NCI-H2107 treated with DMSO at 0.1 percent for 48 hours (cell line): ENCODE results near the gene HOXA11.

ENCODE experiments used
- DNase-seq: peaks from one replicate; lab custom pipeline; 2025; ENCODE audit not compliant: unreplicated experiment; lab: John Stamatoyannopoulos, UW

The HOXA11 gene

DNA sequence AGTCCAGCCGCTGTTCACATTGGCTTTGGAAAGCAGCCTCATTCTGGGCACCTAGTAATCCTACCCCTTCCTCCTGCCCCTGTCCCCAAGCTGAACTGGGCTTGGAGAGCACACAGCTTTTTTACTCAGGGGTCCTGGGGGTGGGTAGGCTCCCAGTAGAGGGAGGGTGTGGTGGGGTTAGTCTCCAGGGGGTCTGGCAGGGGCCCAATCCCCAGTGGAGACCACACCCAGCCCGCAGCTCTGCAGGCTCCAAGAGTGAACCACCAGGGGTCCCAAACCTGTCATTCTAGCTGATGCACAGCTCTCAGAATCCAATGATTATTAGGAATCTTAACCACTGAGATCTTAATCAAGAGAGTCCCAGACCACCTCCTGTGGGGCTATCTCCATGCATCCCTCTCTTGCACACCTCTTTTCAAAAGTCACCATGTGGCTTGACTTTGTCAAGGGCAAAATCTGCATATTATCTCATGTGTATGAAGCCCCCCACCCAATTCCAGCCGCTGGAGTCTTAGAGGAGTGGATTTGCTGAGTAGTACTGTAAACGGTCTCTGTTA lies 2.7 kb downstream of the HOXA11 start:
- no peak for DNase-seq

DNA sequence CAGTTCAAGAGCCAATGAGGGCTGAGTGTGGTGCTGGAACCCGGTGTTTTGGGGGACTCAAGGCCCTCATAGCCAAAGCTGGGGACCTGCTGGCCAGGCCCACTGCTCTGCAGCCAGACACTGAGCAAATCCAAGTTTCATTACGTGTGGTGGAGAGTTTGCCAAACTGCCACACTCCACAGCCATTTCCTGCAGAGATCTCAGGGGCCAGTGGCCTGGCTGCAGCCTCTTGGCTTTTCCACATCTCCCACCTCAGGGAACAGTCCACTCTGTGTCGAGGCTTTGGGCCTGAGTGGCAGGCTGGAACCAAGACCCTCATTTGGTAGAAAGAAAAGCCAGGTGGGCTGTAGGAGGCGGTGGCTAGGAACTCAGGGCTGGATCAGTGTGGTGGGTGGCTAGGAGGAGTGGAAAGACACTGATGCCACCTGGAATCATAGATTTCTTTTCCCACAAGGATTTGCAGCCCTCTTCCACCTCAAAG lies 3.2 kb downstream of the HOXA11 start:
- no peak for DNase-seq

DNA sequence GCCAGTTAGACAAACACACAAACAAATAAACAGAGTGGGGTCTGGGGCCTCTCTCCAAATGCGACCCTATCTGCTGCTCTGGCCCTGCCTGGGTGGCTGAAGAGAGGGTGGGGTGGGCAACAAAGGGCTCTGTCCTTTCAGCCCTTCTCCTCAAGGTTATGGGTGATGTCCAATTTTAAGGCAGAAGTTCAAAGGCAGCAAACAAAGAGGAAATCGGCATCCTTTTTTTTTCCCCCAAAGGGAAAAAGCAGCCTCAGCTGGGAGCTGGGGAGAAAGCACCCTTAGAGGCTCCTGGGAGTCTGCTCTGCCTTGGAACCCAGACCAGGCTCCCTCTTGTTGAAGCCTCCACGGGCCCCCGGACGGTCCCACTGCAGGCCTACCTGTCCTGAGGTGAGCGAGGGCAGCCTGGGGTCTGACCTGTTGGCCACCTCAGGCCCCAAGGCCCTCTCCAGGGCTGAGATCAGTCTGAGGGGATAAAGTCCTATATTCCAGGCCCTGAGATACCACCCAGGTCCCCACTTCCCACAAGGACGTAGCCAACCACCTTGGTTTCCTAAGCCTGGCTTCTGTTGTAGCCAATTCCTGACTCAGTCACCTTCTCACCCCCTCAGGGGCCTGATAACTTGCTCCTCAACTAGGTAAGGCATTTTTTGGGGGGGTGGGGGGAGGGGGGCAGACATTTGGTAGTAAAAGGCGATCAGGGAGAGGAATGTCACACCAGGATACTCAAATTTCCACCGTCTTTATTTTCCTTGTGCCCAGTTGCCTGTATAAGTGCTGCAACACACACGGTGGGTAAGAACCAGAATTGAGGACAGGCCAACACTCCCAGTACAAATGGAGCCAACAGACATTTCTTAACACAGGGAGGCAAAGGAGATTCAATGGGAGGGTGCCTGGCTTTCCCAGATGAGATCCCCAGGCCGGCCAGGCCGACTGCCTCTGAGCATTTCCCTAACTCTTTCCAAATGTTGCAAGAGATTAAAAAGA lies 4.3 kb downstream of the HOXA11 start:
- DNase-seq: no peak

DNA sequence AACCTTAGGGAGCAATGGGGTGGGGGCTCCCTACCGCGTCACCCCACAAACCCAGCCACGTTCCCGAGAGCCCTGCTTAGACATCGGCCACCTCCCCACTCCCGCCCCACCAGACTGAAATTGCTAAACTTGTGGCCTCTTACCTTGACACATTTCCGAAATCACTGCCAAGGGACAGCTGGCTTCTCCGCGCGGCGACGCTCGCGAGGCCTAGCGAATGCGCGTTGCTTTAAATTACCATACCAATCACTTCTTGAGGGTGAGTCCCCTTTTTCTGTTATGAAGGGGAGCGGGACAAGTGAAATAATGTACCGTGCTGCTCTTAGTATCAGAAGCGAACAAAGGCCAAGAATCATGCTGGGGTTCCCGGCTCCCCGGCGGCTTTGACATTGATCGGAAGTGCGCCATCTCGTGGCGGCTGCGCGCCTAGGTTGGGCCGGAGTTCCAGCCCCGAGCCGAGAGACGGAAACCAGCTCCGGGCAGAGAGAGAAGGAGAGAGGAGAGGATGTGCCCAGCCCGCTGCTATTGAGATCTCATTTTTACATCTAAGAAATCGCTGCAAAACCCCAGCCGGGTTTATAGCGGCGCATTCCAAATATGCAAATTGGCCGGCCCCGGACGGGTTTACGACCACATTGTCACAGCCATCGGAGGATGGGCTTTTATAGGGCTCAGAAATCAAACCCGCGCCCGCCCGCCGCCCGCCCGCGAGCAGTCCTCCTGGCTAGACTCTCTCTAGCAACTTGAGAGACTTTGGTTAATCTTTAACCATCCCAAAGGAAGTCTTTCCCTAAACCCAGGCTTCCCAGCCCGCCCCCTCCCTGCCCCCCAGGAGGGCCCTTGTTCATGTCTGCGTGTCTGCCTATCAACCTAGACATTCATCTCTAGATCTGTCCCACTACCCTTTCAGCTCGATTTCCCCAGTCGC lies 5.3 kb downstream of the HOXA11 start:
- no peak for DNase-seq

DNA sequence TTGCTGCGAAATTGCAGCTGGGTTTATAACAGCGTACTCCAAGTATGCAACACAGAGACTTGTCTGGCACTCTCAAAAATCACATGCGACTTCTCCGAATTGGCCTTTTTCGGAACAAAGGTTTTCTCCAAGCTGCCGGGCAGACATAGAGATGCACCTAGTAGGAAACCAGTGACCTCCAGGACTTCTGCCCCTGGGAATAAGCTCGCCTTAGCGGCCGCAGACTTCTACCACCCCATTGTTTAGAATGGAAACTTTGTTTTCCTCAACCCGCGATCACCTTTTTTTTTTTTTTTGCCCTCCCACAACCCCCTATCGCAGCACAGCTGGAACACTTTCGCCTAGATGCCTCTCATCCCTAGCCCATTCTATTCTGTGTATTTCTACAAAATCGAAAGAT lies 6.0 kb downstream of the HOXA11 start:
- DNase-seq: no peak

DNA sequence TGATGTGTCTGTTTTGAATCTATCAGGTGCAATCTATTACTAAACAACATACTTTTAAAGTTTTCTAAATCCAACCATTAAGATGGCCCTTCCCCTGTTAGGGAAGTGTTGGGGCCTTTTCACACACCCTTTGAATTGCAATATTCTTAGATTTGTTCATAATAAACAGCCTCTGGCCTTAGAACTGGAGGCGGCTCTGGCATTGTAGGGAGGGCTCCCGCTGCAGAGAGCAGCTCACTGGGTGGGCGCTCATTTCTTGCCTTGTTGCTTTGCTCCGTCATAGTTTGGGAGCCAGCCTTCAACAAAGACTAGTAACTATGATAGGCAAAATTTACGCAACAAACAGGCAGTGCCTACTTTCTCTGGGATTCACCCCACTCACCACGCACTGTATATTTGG lies 6.7 kb downstream of the HOXA11 start:
- no peak for DNase-seq

DNA sequence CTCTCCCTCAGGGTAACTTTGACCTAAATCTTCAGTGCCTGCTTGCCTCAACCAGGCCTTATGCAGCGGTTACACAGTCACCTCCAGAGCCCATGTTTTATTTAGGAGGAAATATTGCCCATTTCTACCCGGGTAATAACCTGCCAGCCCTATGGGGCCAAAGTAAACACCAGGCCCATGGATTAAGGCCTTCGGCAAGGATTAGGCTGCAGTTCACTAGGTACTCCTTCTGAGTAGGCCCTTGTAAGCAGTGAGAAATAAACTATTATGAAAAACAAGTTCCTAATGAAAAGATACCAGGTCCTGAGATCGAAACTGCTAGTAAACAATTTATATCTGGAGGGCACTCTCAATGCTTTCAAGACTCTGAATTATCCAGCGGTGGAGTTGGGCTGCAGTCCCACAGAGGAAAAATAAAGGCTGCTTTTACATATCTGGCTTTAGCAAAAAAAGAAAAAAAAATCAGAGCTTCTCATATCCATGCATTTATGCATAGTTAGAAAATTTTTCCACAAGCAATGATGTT lies 7.2 kb downstream of the HOXA11 start:
- no peak for DNase-seq

DNA sequence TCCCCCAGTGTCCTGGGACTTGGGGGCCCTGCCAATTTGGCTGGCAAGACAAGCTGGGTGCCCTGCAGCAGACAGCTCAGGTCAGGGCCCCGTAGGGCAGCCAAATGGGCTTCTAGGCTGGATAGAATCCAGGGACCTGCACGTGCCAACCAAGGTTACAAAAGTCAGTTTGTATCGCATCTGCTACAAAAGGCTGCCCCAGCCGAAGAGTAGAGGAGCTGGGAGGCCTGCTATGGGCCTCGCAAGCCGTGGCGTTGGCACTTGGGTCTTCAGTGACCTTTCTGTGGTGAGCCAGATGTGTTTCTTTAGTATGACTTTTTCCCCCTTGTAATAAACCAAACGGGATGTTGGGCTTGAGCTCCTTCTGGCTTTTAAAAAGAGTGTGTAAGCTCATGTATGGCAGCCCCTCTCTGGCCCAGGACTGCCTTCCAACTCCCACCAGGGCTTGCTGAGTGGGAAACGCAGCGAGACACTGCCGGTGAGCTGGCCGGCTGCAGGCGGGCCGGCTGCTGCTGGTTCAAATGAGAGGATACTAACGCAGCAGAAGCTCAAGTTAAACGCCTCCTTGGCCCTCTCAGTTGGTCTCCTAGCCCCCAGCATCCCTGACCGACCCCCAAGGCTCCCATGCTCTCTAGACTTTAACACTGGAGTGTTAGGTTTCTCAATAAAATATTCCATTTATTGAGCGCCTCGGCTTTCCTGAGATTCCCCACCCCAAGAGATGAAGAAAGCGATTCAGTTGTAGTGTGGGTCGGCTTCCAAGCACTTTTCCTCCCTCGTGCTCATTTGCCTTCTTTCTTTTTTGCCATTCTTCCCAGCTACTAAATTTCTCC lies 7.9 kb downstream of the HOXA11 start:
- no peak for DNase-seq

DNA sequence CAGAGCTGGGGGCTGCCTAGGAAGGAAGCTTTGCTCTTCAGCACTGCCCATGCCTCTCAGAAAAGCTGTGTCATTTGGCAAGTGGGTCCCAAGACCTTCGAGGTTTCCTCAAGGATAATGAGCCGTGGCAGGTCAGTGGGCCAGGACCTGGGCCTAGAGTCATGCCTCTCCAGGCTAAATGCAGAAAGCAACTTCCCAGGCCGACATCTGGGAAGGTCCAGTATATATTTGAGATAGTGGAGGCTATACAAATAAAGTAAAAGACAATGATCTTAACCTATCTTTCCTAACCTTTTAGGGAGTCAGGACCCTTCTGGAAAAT lies 8.5 kb downstream of the HOXA11 start:
- DNase-seq: no peak

DNA sequence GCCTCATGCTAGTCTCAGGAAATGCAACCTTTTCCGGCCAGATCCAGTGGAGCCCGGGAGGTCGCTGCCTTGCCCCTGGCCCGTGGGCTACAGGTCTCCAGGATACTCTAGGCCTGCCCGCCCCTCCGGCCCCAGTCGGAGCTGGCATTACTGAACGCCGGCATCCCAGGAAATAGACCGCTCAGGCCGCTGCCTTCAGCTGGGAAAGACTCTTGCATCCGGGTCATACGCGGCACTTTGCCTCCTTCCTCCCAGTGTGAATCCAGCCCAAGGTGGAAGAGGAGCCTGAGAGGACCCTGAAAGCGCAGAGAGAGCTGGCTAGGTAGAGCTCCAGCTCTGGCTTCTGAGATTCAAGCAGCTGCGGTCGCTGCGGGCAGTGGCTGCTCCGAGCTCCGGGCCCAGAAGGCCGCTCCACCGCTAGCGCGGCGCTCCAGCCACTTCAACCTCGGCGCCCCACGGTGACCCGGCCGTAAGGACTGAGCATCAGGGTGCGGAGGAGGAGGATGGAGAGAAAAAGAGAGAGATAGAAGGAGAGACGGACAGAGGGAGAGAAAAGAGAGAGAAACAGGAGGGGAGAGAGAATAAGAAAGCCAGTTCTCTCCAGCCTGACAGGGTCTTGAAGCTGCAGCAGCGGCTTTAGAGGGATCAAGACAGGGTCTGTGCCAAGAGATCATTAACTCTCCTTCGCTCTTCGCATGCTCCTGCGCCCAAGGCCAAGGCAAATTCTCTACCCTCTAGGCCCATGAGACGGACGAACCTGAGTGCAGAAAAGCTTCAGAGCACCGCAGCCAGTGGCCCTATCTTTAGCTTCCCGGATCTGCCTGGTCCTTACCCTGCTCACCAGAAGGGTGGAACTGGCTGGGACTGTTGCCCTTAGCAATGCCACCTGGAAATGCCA lies 9.2 kb downstream of the HOXA11 start:
- DNase-seq: no peak

DNA sequence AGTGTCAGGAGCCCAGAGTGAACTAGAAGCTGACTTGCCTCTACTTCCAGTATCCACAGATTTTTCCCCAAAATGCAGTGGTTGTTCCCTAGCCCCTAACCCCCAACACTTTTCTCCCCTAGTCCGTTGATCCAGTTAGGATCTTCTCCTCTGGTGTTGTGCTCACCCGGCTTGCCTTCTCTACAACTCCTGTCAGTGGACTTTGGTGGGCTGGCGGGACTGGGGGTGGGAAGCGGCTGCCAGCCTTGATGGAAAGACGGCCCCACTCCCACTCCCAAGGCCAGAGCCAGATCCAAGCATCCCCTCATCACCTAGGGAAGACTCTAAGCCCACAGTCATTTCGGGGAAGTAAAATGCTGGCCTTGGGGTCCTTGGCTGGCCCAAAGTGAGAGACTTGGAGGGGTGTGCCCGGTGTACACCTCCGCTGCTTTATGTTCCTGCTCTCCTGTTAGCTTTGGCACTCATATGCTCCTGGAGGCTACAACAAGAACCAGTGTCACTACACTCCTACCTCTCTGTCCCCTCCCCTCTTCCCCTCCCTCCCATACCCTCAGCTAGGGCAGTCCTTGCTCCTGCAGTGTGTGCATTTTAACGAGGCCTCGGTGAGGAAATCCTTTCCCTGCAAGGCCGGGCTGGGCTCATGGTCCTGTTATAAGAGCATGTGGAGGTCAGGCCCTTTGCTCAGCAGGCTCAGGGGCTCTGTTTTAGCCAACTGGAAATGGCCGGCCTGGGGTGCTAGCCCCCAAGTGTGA lies 10.0 kb downstream of the HOXA11 start:
- DNase-seq: no peak

DNA sequence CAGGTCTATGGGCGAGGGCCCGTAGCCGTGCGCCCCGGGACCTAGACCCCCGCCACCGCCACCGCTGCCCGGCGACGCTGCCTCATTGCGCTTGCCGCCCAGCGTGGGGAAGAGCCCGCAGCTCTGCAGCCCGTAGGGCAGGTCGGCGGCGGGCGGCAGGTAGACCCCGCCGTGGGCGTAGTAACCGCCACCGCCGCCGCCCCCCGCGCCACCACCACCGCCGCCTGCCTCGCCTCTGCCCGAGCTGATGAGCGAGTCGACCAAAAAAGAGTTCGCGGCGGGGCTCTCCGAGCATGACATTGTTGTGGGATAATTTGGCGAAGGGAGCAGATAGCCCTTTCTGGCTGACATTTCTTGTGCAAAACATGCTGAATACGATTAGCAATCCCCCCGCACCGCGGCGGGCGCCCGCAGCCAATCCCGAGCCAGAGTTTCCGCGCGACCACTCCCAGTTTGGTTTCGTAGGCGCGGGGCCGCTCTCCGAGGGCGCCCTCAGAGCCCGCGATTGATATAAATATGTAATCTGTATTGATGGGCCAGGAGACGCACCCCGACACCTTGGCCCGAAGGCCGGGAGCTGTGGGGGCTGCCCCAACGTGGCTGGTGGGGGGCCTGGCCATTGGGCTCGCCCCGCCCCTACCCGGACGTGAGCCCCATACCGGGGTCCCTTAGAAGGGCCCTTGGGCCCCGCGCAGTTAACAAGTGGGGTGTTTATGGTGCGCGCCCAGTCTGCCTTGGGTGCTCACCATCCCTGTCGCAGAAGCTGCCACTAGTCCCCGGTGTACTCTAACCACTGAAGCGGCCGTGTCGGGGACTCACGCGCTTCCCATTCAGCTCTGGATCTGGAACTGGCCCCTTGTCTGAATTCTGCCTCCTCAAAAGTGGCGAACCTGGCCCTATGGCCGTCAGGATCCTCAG lies 10.8 kb downstream of the HOXA11 start, which contains the start of gene HOXA10:
Gene HOXA10 (minus strand): TSS at position 365 of the 918 bp plus-strand sequence. CDS start 14 bp downstream, at position 351.
- DNase-seq: no peak

DNA sequence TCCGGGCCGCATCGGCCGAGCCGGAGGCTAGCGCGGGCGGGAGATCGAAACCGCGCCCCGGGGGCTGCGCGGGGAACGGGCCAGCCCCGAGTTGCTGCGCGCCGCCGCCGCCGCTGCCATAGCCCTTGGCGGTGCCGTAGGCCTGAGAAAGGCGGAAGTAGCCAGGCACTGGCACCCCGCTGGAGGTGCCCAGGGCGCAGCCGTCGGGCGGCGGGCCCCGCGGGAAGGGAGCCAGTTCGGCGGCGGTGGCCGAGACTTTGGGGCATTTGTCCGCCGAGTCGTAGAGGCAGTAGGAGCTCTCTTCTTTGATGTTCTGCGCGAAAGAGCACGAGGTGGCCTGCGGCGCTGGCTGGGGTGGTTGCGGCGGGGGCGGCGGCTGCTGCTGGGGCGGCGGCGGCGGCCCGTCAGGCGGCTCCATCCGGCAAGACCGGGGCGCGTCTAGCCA lies 11.5 kb downstream of the HOXA11 start:
- DNase-seq: no peak

DNA sequence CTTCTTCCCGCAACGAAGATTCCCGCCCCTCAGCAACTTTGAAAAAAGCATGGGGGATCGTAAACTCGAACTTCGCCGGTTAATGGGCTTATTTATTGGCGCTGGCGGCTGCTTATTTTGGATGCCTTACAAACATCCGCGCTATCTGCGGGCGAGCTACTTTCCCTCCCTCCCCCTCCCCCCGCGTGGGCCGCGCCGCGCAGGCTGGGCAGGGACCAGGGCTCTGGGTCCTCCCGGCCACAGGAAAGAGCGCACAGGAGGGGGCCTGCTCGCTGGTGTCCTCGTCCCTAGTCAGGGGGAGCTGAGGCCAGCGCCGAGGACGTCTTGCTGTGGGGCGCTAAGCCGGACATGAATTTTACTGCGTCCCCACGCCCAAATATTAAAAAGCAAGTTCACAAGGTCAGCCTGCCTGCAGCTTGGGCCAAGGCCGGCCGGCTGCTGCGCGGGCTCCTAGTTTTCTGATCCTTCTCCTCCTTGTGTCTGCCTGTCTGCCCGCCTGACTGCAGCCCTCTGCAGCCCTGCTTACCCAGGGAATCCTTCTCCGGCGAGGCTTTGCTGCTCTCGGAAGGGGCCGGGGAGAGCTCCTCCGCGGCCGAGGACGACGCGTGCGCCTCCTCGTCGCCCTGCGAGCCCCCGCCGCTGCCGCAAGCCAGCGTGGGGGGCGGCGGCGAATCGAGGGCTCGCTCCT lies 12.1 kb downstream of the HOXA11 start:
- no peak for DNase-seq

DNA sequence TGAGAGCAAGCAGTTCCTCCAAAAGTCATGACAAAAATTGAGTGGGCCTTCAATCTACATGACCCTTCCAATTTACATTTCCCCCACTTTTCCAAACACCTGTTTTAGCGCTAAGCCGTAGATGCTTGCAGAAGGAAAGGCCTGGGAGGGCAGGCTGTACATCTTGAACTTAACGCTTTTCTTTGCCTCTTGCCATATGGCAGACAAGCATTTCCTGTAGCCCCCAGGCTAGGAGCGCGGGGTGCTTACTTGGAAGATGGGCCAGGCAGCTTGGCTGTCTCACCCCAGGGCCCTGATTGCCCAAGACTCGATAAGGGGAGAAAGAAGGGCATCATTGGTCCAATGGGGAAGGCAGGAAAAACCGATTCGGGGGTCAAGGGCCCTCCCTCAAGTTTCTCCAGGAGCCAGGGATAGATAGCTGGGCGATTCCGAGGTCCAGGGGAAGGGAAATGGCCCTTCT lies 12.7 kb downstream of the HOXA11 start:
- no peak for DNase-seq

DNA sequence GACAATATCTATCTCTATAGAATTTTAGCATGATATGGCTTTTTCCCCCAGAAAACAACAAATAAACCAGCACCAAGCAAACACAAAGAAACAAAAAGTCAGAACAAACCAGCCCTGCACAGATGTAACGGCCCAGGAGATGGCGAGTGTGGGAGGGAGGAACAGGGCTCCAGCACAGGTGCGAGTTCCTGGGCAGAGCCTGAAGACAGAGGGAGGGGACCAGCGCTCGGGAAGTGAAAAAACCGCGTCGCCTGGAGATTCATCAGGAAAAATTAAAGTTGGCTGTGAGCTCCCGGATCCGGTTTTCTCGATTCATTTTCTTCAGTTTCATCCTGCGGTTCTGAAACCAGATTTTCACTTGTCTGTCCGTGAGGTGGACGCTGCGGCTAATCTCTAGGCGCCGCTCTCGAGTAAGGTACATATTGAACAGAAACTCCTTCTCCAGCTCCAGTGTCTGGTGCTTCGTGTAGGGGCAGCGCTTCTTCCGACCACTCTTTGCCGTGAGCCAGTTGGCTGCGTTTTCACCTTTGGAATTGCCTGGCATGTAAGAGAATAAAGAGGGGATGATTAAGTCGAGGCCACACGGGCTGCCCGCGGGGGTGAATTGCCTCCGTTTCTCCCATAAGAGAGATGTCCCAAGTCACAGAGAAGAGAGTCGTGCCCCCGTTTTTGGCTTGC lies 13.3 kb downstream of the HOXA11 start:
- no peak for DNase-seq
